Breast epithelium (tissue), 4 donors: ENCODE data around the gene ATXN1. TPM values are rescaled to one million over a fixed set of nuclear protein-coding genes. Genes with fewer than 3 reads are reported as not detected.

Experiments used
- DNase-seq, 2 donors: peaks; one replicate each; pipeline ENCODE4 v3.0.0-alpha.2; 2019; ENCODE audit warnings: low spot score in 2 of 2
- H3K27ac ChIP-seq, 2 donors: fragments of 200-600 bp; sonication (generic) in 1 of 2; one replicate each; pipeline ENCODE4 v1.5.1; 2016 to 2019; ENCODE audit warnings: mild to moderate bottlenecking in 1 of 2
- H3K27me3 ChIP-seq, 2 donors: fragments of 200-600 bp; sonication (generic) in 1 of 2; one replicate each; pipeline versions ENCODE4 v1.5.1 to v1.6.0; 2017 to 2019; ENCODE audit warnings: control low read depth in 1 of 2, mild to moderate bottlenecking in 1 of 2
- H3K36me3 ChIP-seq: fragments of 200-600 bp; one replicate; pipeline ENCODE4 v1.5.1; 2019
- H3K4me1 ChIP-seq, 2 donors: fragments of 200-600 bp; sonication (generic); one replicate each; pipeline ENCODE4 v1.5.1; 2016 to 2019; ENCODE audit warnings: control low read depth in 1 of 2
- H3K4me3 ChIP-seq, 3 donors: fragments of 200-600 bp; sonication (generic); 1 replicate in 2 of 3; 2 replicates in 1 of 3; pipeline ENCODE4 v1.5.1; 2016 to 2019; ENCODE audit warnings: mild to moderate bottlenecking in 3 of 3, moderate library complexity in 2 of 3
- H3K9me3 ChIP-seq, 2 donors: fragments of 200-600 bp; sonication (generic) in 1 of 2; one replicate each; pipeline ENCODE4 v1.5.1; 2016 to 2019; ENCODE audit warnings: control low read depth in 1 of 2
- CTCF ChIP-seq, 3 donors: fragments of 450-650 bp; IDR thresholded peaks; one replicate each; pipeline ENCODE4 v1.5.1; 2016 to 2017; ENCODE audit warnings: antibody characterized with exemption in 3 of 3, mild to moderate bottlenecking in 3 of 3, moderate library complexity in 3 of 3
- POLR2A ChIP-seq: fragments of 450-650 bp; IDR thresholded peaks from one replicate; pipeline ENCODE4 v1.6.1; 2016; ENCODE audit warnings: antibody characterized with exemption, mild to moderate bottlenecking, moderate library complexity
- POLR2AphosphoS5 ChIP-seq, 3 donors: sonication (generic); formaldehyde crosslinking; IDR thresholded peaks; one replicate each; pipeline ENCODE4 v1.6.1; 2017; ENCODE audit warnings: antibody characterized with exemption in 3 of 3
- intact Hi-C: fragments of 100-400 bp; cut with DNase I; formaldehyde crosslinking; loops from one replicate; pipeline ENCODE4 v1.15.1; 2023; ENCODE audit warnings: low total_unique reads
- total RNA-seq, 3 donors: library from RNA; depleted of rRNA; stranded (reverse); fragments of >200 nt; gene quantifications; one replicate each; pipeline ENCODE4 v1.1.0, GENCODE V29; 2016

The ATXN1 gene
- total RNA-seq, 3 donors from 2014 or later: 26.7 to 63.2 (median 37.4) TPM

GRCh38 chr6:16684195-16684689 is 77.0 kb downstream of the ATXN1 start:
- Histone ChIP-seq H3K27me3 (no peaks in the 10 kb centered on the region), H3K4me1 (no peaks in the 10 kb centered on the region), H3K36me3 (no peaks in the 10 kb centered on the region), H3K27ac (peak overlapping the region; percentile 74 to 81), H3K9me3 (no peaks in the 10 kb centered on the region), H3K4me3 (no peak overlapping the region)
- DNase-seq: no peak
- intact Hi-C loops: no loop called here
- TF ChIP-seq CTCF (IDR thresholded peaks at IDR 0.05): no peak
- TF ChIP-seq POLR2A: no peak
- no peak for TF ChIP-seq POLR2AphosphoS5 (IDR thresholded peaks at IDR 0.05)

GRCh38 chr6:16683641-16684194 is 77.5 kb downstream of the ATXN1 start:
- no peaks in the 10 kb centered on the region for H3K9me3 ChIP-seq
- H3K36me3 ChIP-seq: no peaks in the 10 kb centered on the region
- TF ChIP-seq POLR2AphosphoS5 (IDR thresholded peaks at IDR 0.05): peak; percentile 46 to 58 (median 55)
- no peak for TF ChIP-seq POLR2A
- no peak for TF ChIP-seq CTCF (IDR thresholded peaks at IDR 0.05)
- H3K27me3 ChIP-seq: no peaks in the 10 kb centered on the region
- peak; percentile 55 to 66 for DNase-seq
- intact Hi-C loops: no loop called here
- H3K4me1 ChIP-seq: no peaks in the 10 kb centered on the region
- peak overlapping the region; percentile 74 to 81 for H3K27ac ChIP-seq
- H3K4me3 ChIP-seq: peak overlapping the region in 2 of 3 donors; percentile 16 to 27

- Histone ChIP-seq H3K27ac (peak overlapping the region in 1 of 2 donors; percentile 47), H3K4me1 (no peaks in the 10 kb centered on the region), H3K27me3 (no peaks in the 10 kb centered on the region), H3K9me3 (no peaks in the 10 kb centered on the region), H3K4me3 (no peak overlapping the region), H3K36me3 (no peaks in the 10 kb centered on the region)
- TF ChIP-seq POLR2A (no peak), CTCF (IDR thresholded peaks at IDR 0.05) (no peak), POLR2AphosphoS5 (IDR thresholded peaks at IDR 0.05) (no peak)
- intact Hi-C loops: no loop called here
- DNase-seq: no peak
Measured at GRCh38 chr6:16681260-16681873, 79.9 kb downstream of the ATXN1 start.

GRCh38 chr6:16679050-16679449 is 82.2 kb downstream of the ATXN1 start:
- H3K9me3 ChIP-seq: no peaks in the 10 kb centered on the region
- intact Hi-C loops: no loop called here

More at GRCh38 chr6:16679050-16679449, 82.2 kb downstream of the ATXN1 start:
- Histone ChIP-seq H3K4me1 (no peaks in the 10 kb centered on the region), H3K36me3 (no peaks in the 10 kb centered on the region), H3K27me3 (no peaks in the 10 kb centered on the region), H3K27ac (no peak overlapping the region), H3K4me3 (no peak overlapping the region)
- no peak for DNase-seq
- TF ChIP-seq POLR2A (no peak), CTCF (IDR thresholded peaks at IDR 0.05) (no peak), POLR2AphosphoS5 (IDR thresholded peaks at IDR 0.05) (no peak)
